Fibroblast of lung (primary cell): Measurements from ENCODE around the gene CNDP1.

Experiments used
- CTCF ChIP-seq, 2 donors: IDR thresholded peaks in 1 of 2; conservative IDR thresholded peaks in 1 of 2; 1 replicate in 1 of 2; 2 replicates in 1 of 2; pipeline ENCODE4 v1.5.1; 2011 to 2012; ENCODE audit warnings: low read length in 2 of 2, control low read depth in 1 of 2, inconsistent platforms in 1 of 2, low read depth in 1 of 2, mild to moderate bottlenecking in 1 of 2
- EZH2 ChIP-seq: IDR thresholded peaks from 2 replicates; pipeline ENCODE4 v1.5.1; 2012; ENCODE audit warnings: low read length, control low read depth, mild to moderate bottlenecking; ENCODE audit errors: missing control alignments

- TF ChIP-seq CTCF (conservative IDR thresholded peaks at IDR 0.05 in 1 of 2, IDR thresholded peaks at IDR 0.05 in 1 of 2; ENCODE audit: low read depth in 1 of 2, low read length in 2 of 2) (no peak), EZH2 (no peak)
Measured at GRCh38 chr18:74540652-74541421, 6.5 kb downstream of the CNDP1 start.
